ENCODE measurements around the gene BCAS3. TPM values are rescaled to one million over a fixed set of nuclear protein-coding genes. Genes with fewer than 3 reads are reported as not detected.

BCAS3 gene
- total RNA-seq, 3 donors from 2014 or later, result 3.6 to 4.2 (median 4.1) TPM

- Mint-ChIP-seq H3K36me3 (ENCODE audit: insufficient read depth) (no peaks in the 10 kb centered on the region), H3K4me1 (ENCODE audit: low read depth) (no peaks in the 10 kb centered on the region), H3K9me3 (no peaks in the 10 kb centered on the region), H3K27me3 (ENCODE audit: low read depth) (no peaks in the 10 kb centered on the region), H3K4me3 (no peak overlapping the region)
- ATAC-seq (no peak), DNase-seq (no peak)
These were observed 444.8 kb downstream of the BCAS3 start for GRCh38 chr17:61122326-61122913.

- Mint-ChIP-seq H3K4me1 (ENCODE audit: low read depth) (peaks cover 8% of the 10 kb centered on the region), H3K27me3 (ENCODE audit: low read depth) (no peaks in the 10 kb centered on the region), H3K36me3 (ENCODE audit: insufficient read depth) (no peaks in the 10 kb centered on the region), H3K9me3 (no peaks in the 10 kb centered on the region), H3K4me3 (no peak overlapping the region)
- ATAC-seq (no peak), DNase-seq (no peak)
These were observed 446.9 kb downstream of the BCAS3 start for GRCh38 chr17:61124562-61124961.

GRCh38 chr17:61126473-61127249, 449.0 kb downstream of the BCAS3 start:
- Mint-ChIP-seq H3K36me3 (ENCODE audit: insufficient read depth) (no peaks in the 10 kb centered on the region), H3K27me3 (ENCODE audit: low read depth) (no peaks in the 10 kb centered on the region), H3K4me3 (no peak overlapping the region), H3K9me3 (no peaks in the 10 kb centered on the region), H3K4me1 (ENCODE audit: low read depth) (peaks cover 8% of the 10 kb centered on the region)
- DNase-seq (no peak), ATAC-seq (no peak)

- DNase-seq (no peak), ATAC-seq (no peak)
- H3K36me3 Mint-ChIP-seq (ENCODE audit: insufficient read depth), result no peaks in the 10 kb centered on the region
- H3K9me3 Mint-ChIP-seq, result no peaks in the 10 kb centered on the region
- no peak overlapping the region for H3K4me3 Mint-ChIP-seq
- peaks cover 9% of the 10 kb centered on the region for H3K4me1 Mint-ChIP-seq (ENCODE audit: low read depth)
- no peaks in the 10 kb centered on the region for H3K27me3 Mint-ChIP-seq (ENCODE audit: low read depth)
These were observed 450.3 kb downstream of the BCAS3 start for GRCh38 chr17:61127960-61128359.

DNA sequence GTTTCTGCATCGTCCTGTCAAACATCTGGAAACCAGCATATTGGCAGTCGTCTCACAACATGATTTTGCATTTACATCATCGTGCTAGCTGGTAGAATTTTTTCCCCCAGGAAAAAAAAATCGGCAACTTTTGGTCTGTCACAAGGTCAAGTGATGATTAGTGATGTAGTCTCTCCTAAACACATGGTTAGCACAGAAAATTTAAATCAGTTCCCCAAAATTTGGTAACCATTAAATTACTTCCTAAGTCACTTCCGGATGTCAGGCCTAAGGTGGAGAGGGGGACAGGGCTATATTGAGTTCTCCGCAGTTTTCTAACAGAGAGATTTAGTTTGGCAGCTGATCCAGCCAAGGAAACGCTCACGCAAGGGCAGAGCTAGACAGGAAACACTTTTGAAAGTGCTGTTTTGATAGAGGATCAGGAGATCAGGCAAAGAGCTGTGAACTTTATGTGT, 451.0 kb downstream of the BCAS3 start:
- ATAC-seq (no peak), DNase-seq (no peak)
- Mint-ChIP-seq H3K27me3 (ENCODE audit: low read depth) (no peaks in the 10 kb centered on the region), H3K36me3 (ENCODE audit: insufficient read depth) (no peaks in the 10 kb centered on the region), H3K4me1 (ENCODE audit: low read depth) (peaks cover 11% of the 10 kb centered on the region), H3K4me3 (no peak overlapping the region), H3K9me3 (no peaks in the 10 kb centered on the region)

- Mint-ChIP-seq H3K36me3 (ENCODE audit: insufficient read depth) (no peaks in the 10 kb centered on the region), H3K4me1 (ENCODE audit: low read depth) (peaks cover 11% of the 10 kb centered on the region), H3K4me3 (no peak overlapping the region), H3K9me3 (no peaks in the 10 kb centered on the region), H3K27me3 (ENCODE audit: low read depth) (no peaks in the 10 kb centered on the region)
- DNase-seq, result no peak
- no peak for ATAC-seq
These were observed 451.9 kb downstream of the BCAS3 start for GRCh38 chr17:61129267-61130254.

DNA sequence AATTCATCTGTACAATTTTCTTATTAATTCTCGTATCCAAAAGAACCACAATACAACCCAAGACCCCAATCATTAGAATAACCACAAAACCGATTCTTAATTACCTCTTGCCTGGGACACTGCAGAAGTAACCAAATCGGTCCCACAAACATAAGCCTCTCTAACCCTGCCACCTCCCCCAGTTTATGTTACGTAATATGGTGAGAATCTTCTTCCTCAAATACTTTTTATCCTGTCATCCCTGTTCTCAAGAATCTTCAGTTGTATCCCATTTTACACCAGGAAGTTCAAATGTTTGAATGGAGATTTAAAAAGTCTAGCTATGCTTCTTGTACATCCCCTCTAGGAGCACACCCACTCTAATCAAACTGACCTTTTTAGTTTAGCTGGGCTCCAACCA, 452.7 kb downstream of the BCAS3 start:
- ATAC-seq (no peak), DNase-seq (no peak)
- no peak overlapping the region for H3K4me3 Mint-ChIP-seq
- no peaks in the 10 kb centered on the region for H3K27me3 Mint-ChIP-seq (ENCODE audit: low read depth)
- no peaks in the 10 kb centered on the region for H3K9me3 Mint-ChIP-seq
- peaks cover 11% of the 10 kb centered on the region for H3K4me1 Mint-ChIP-seq (ENCODE audit: low read depth)
- H3K36me3 Mint-ChIP-seq (ENCODE audit: insufficient read depth), result no peaks in the 10 kb centered on the region

GRCh38 chr17:61131585-61131984, 453.9 kb downstream of the BCAS3 start:
- no peaks in the 10 kb centered on the region for H3K27me3 Mint-ChIP-seq (ENCODE audit: low read depth)
- no peaks in the 10 kb centered on the region for H3K36me3 Mint-ChIP-seq (ENCODE audit: insufficient read depth)
- no peak overlapping the region for H3K4me3 Mint-ChIP-seq
- H3K4me1 Mint-ChIP-seq (ENCODE audit: low read depth), result peaks cover 11% of the 10 kb centered on the region
- H3K9me3 Mint-ChIP-seq, result no peaks in the 10 kb centered on the region
- DNase-seq (no peak), ATAC-seq (no peak)

DNA sequence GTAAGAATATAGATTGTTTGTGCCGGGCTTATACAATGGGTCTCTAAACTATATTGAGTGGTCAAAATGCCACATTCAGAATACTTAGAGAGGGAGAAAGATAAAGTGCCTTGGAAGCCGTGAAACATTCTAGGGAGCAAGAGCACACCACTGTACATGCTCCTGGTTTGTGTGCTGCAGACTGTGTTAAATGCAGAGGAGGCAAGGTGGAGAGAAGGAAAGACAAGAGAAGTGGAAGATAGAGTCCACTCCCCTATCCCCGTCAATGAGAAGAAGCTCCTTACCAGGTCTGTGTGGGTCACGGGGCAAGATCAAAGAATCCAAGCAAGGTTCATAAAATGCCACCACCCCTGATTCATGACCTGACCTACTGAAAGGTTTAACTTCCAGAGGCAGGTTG, 454.9 kb downstream of the BCAS3 start:
- DNase-seq (no peak), ATAC-seq (no peak)
- Mint-ChIP-seq H3K4me1 (ENCODE audit: low read depth) (peaks cover 11% of the 10 kb centered on the region), H3K27me3 (ENCODE audit: low read depth) (no peaks in the 10 kb centered on the region), H3K4me3 (no peak overlapping the region), H3K36me3 (ENCODE audit: insufficient read depth) (no peaks in the 10 kb centered on the region), H3K9me3 (no peaks in the 10 kb centered on the region)

GRCh38 chr17:61133853-61134252, 456.2 kb downstream of the BCAS3 start:
- H3K9me3 Mint-ChIP-seq, result no peaks in the 10 kb centered on the region
- H3K36me3 Mint-ChIP-seq (ENCODE audit: insufficient read depth), result no peaks in the 10 kb centered on the region
- no peak for DNase-seq
- no peak for ATAC-seq
- H3K4me3 Mint-ChIP-seq, result no peak overlapping the region
- peaks cover 13% of the 10 kb centered on the region for H3K4me1 Mint-ChIP-seq (ENCODE audit: low read depth)
- H3K27me3 Mint-ChIP-seq (ENCODE audit: low read depth), result no peaks in the 10 kb centered on the region

DNA sequence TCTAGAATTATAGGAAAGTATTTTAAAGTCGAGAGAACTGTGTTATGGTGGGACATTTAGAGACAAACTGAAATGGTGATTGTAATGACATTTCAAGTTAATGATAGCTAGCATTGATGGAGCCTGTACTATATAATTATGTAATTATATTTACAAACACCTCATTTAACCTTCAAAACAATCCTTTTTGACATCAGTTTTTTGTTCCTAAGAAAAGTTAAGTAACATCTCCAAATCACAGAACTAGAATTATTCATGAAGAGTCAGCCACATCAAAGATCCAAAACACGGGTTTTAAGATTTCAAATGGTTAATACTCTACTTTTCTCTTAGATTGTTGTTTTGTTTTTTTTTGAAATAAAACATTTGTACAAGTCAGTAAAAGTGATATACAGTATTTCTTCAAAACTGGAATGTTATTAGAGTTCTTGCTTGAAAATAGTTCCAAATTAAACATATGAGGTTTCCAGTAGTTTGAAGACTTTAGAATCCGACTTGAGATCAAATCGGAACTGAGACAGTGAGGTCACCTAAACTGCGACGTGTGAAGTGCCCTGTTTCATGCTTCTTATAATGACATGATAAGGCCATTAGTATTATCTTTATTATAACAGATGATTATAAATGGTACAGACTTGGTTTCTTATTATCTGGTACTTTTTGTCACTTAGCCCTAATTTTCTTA, 457.0 kb downstream of the BCAS3 start:
- Mint-ChIP-seq H3K36me3 (ENCODE audit: insufficient read depth) (no peaks in the 10 kb centered on the region), H3K4me1 (ENCODE audit: low read depth) (peaks cover 17% of the 10 kb centered on the region), H3K9me3 (no peaks in the 10 kb centered on the region), H3K4me3 (no peak overlapping the region), H3K27me3 (ENCODE audit: low read depth) (no peaks in the 10 kb centered on the region)
- DNase-seq (no peak), ATAC-seq (no peak)

- Mint-ChIP-seq H3K4me3 (no peak overlapping the region), H3K9me3 (no peaks in the 10 kb centered on the region), H3K27me3 (ENCODE audit: low read depth) (no peaks in the 10 kb centered on the region), H3K36me3 (ENCODE audit: insufficient read depth) (no peaks in the 10 kb centered on the region), H3K4me1 (ENCODE audit: low read depth) (peaks cover 24% of the 10 kb centered on the region)
- ATAC-seq (no peak), DNase-seq (no peak)
These were observed 458.1 kb downstream of the BCAS3 start for GRCh38 chr17:61135782-61136181.

DNA sequence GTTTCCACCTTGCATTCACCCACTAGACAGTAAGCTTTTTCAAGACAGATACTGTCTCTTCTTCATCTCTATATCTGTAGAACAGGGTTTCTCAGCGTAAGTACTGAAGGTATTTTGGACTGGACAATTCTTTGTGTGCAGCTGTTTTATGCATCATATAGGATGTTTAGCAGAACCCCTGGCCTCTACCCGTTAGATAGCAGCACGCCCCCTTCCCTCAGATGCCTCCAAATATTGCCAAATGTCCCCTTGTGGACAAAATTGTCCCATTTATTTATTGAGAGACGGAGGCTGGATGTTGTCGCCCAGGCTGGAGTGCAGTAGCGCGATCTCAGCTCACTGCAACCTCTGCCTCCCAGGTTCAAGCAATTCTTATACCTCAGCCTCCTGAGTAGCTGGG, 458.6 kb downstream of the BCAS3 start:
- Mint-ChIP-seq H3K4me3 (no peak overlapping the region), H3K9me3 (no peaks in the 10 kb centered on the region), H3K4me1 (ENCODE audit: low read depth) (peaks cover 25% of the 10 kb centered on the region), H3K27me3 (ENCODE audit: low read depth) (no peaks in the 10 kb centered on the region), H3K36me3 (ENCODE audit: insufficient read depth) (no peaks in the 10 kb centered on the region)
- ATAC-seq (no peak), DNase-seq (no peak)

GRCh38 chr17:61139219-61139618, 461.6 kb downstream of the BCAS3 start:
- DNase-seq, result peak; percentile 26
- Mint-ChIP-seq H3K9me3 (no peaks in the 10 kb centered on the region), H3K4me1 (ENCODE audit: low read depth) (peaks cover 23% of the 10 kb centered on the region), H3K27me3 (ENCODE audit: low read depth) (no peaks in the 10 kb centered on the region), H3K4me3 (peak overlapping the region; percentile 12), H3K36me3 (ENCODE audit: insufficient read depth) (no peaks in the 10 kb centered on the region)
- ATAC-seq, result peak; percentile 90 to 94
